Epithelial cell of proximal tubule (primary cell): ENCODE results near the gene INTS4. TPM values are rescaled to one million over a fixed set of nuclear protein-coding genes. Genes with fewer than 3 reads are reported as not detected.
A peak's percentile ranks its signal among the peaks of the same experiment; 100 is the strongest.
"Not testable (repeated sequence)": the region's sequence is repeated elsewhere in the genome, so short reads cannot be mapped to it uniquely, and the experiment has no call there.

Experiments used
- DNase-seq: peaks from one replicate; pipeline ENCODE4 v3.0.0-alpha.2; 2011; ENCODE audit warnings: low read depth
- H3K4me3 ChIP-seq: 2 replicates; pipeline ENCODE4 v1.5.1; 2011; ENCODE audit warnings: low read depth, mild to moderate bottlenecking, low read length
- CTCF ChIP-seq: conservative IDR thresholded peaks from 2 replicates; pipeline ENCODE4 v1.5.1; 2012; ENCODE audit warnings: low read depth, mild to moderate bottlenecking, low read length
- total RNA-seq: library from RNA; depleted of rRNA; stranded (reverse); fragments of >200 nt; gene quantifications from 2 replicates; pipeline ENCODE4 v1.2.3, GENCODE V29; 2015

The INTS4 gene
- total RNA-seq, 1 donor from 2014 or later = 15.3 TPM

GRCh38 chr11:78010304-78010703 is 15.8 kb upstream of the INTS4 start:
- no peak for TF ChIP-seq CTCF
- DNase-seq = no peak
- H3K4me3 ChIP-seq = no peak overlapping the region

GRCh38 chr11:78009062-78009461 is 14.6 kb upstream of the INTS4 start:
- TF ChIP-seq CTCF = no peak
- DNase-seq = no peak
- no peak overlapping the region for H3K4me3 ChIP-seq

- peak; percentile 73 for TF ChIP-seq CTCF
Observed at GRCh38 chr11:78000193-78000592, 5.7 kb upstream of the INTS4 start.

GRCh38 chr11:77999446-78000030 is 5.1 kb upstream of the INTS4 start:
- no peak for TF ChIP-seq CTCF

More at GRCh38 chr11:78000193-78000592, 5.7 kb upstream of the INTS4 start:
- DNase-seq = no peak
- no peak overlapping the region for H3K4me3 ChIP-seq

GRCh38 chr11:77993902-77994301 is 566 bp downstream of the INTS4 start:
- TF ChIP-seq CTCF = no peak
- peak overlapping the region; percentile 82 for H3K4me3 ChIP-seq

More at GRCh38 chr11:77999446-78000030, 5.1 kb upstream of the INTS4 start:
- no peak for DNase-seq
- no peak overlapping the region for H3K4me3 ChIP-seq

GRCh38 chr11:77990981-77991380 is 3.5 kb downstream of the INTS4 start:
- no peak for DNase-seq
- no peak overlapping the region for H3K4me3 ChIP-seq
- no peak for TF ChIP-seq CTCF

More at GRCh38 chr11:77993902-77994301, 566 bp downstream of the INTS4 start:
- DNase-seq = no peak

GRCh38 chr11:77986456-77986855 is 8.0 kb downstream of the INTS4 start:
- not testable (repeated sequence) for DNase-seq, H3K4me3 ChIP-seq
